Spleen (tissue), 7 donors: Measurements from ENCODE around the gene ETV5.

Source experiments
- POLR2AphosphoS5 ChIP-seq, 3 donors: sonication (generic); formaldehyde crosslinking; IDR thresholded peaks; one replicate each; pipeline ENCODE4 v1.5.1; 2017; ENCODE audit warnings: antibody characterized with exemption in 3 of 3
- TF ChIP-seq, protein P1 (sequence below), 11 experiments: fragments of 200-600 bp in 7 of 11; fragments of 450-650 bp in 4 of 11; sonication (generic) in 4 of 11; IDR thresholded peaks in 8 of 11; conservative IDR thresholded peaks in 3 of 11; 1 replicate in 7 of 11; 2 replicates in 4 of 11; pipeline versions ENCODE4 v1.4.0 to v1.8.0; 2016 to 2021; ENCODE audit warnings: antibody characterized with exemption in 11 of 11, inconsistent platforms in 4 of 11, mild to moderate bottlenecking in 1 of 11
- donor health status: DM: no; HTN: no; CAD: no; lungs with moderate emphysema.
- donor health status: DM: no; HTN: no; CAD: no.
- donor health status: DM: no; HTN: no; CAD: no.

DNA sequence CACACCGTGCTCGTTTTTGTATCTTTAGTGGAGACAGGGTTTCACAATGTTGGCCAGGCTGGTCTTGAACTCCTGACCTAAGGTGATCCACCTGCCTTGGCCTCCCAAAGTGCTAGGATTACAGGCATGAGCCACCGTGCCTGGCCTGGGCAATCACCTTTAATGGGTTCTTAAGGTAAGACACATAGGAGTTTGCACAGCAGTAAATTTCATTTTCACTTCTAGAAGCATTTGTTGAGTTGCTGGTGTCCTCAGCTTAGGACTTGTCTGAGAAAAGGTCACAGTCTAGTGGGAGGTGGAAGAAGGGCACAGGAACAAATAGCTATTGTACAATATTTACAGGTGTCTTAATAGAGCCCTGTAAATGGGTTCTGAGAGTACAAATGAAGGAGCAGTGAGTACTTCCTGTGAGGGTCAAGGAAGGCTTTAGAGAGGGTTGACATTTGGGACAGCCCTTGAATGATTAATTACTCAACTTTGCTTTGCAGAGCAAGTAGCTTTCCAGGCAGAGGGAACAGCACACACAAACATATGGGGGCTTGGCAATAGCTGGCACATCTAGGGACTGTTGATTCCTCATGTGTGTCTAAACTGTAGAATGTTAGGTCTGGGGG, 8.7 kb upstream of the ETV5 start:
- TF ChIP-seq, protein P1, sequence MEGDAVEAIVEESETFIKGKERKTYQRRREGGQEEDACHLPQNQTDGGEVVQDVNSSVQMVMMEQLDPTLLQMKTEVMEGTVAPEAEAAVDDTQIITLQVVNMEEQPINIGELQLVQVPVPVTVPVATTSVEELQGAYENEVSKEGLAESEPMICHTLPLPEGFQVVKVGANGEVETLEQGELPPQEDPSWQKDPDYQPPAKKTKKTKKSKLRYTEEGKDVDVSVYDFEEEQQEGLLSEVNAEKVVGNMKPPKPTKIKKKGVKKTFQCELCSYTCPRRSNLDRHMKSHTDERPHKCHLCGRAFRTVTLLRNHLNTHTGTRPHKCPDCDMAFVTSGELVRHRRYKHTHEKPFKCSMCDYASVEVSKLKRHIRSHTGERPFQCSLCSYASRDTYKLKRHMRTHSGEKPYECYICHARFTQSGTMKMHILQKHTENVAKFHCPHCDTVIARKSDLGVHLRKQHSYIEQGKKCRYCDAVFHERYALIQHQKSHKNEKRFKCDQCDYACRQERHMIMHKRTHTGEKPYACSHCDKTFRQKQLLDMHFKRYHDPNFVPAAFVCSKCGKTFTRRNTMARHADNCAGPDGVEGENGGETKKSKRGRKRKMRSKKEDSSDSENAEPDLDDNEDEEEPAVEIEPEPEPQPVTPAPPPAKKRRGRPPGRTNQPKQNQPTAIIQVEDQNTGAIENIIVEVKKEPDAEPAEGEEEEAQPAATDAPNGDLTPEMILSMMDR (IDR thresholded peaks at IDR 0.05 in 8 of 11, conservative IDR thresholded peaks at IDR 0.05 in 3 of 11), result no peak
- no peak for TF ChIP-seq POLR2AphosphoS5 (IDR thresholded peaks at IDR 0.05)
